Esophagus mucosa (tissue), 1 donor: ENCODE data around the gene ELAVL1. TPM values are rescaled to one million over a fixed set of nuclear protein-coding genes. Genes with fewer than 3 reads are reported as not detected.
"Not testable (repeated sequence)": the region's sequence is repeated elsewhere in the genome, so short reads cannot be mapped to it uniquely, and the experiment has no call there.

Experiments
- ATAC-seq: fragments of 200-7000 bp; cut with Tn5 transposase; one replicate; pipeline ENCODE4 v1.9.1; 2020
- total RNA-seq: library from RNA; stranded (reverse); gene quantifications from one replicate; pipeline ENCODE4 v1.2.4, GENCODE V29; 2023
- donor health status: DM: yes; HTN: yes; CAD: no.

The ELAVL1 gene
- total RNA-seq, 1 donor from 2014 or later, result 48.7 TPM

DNA sequence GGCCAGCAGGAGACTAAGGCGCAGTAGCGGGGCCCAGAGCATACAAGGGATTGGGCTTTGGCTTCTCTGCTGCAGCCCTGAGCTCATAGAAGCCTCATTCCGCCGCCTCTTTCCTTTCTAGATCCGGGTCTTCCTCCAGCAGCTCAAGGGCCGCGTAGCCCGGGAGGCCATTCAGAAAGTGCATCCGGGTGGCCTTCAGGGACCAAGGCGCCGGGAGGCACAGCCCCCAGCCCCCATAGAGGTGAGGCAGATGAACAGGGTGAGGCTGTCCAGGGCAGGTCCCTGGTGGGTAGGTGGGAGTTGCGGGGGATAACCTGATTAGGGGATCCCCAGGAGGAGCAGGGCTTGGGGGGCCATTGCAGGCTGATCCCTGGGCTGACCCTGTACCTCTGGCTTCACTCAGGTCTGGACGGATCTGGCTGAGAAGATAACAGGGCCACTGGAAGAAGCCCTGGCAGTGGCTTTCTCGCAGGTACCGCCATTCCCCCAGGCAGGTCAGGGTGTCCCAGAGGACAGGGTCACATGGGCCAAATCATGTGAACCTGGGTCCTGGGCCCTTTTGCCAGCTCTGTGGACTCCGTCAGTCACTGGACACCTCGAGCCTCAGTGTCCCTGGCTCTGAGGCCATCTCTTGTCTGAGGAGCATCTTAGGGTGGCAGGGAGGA is 84.0 kb downstream of the ELAVL1 start:
- no peak for ATAC-seq

DNA sequence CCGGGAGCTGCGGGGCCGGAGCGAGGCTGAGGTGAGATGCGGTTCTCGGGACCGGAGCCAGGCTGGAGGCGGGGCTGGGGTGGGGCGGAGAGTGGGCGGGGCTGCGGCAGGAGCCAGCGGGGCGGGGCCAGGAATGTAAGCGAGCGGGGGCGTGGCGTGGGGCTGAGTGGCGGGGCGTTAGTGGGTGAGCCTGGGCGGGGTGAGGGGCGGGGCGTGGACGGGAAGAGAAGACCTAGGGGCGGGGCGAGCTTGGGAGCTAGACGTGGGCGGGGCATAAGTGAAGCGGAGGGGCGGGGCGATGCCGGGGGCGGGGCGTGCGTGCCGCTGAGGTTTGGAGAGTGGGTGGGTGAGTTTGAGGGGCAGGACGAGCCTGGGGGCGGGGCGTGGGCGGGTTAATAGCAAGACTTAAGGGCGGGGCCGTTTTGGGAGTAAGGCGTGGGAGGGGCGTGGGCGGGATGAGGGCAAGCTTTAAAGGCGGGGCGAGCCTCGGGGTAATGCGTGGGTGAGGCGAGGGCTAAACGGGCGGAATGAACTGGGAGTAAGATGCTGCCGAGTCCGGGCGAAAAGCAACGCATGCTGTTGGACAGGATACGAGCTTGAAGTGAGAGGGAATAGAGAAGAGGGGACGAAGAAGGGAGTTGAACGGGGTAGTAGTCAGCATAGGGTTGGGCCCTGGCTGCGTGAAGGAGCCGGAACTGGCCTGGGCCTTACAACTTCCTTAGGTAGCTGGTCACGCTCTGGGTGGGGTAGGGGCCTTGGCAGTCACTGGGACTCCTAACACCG is 84.7 kb downstream of the ELAVL1 start:
- ATAC-seq, result peak; percentile 87

DNA sequence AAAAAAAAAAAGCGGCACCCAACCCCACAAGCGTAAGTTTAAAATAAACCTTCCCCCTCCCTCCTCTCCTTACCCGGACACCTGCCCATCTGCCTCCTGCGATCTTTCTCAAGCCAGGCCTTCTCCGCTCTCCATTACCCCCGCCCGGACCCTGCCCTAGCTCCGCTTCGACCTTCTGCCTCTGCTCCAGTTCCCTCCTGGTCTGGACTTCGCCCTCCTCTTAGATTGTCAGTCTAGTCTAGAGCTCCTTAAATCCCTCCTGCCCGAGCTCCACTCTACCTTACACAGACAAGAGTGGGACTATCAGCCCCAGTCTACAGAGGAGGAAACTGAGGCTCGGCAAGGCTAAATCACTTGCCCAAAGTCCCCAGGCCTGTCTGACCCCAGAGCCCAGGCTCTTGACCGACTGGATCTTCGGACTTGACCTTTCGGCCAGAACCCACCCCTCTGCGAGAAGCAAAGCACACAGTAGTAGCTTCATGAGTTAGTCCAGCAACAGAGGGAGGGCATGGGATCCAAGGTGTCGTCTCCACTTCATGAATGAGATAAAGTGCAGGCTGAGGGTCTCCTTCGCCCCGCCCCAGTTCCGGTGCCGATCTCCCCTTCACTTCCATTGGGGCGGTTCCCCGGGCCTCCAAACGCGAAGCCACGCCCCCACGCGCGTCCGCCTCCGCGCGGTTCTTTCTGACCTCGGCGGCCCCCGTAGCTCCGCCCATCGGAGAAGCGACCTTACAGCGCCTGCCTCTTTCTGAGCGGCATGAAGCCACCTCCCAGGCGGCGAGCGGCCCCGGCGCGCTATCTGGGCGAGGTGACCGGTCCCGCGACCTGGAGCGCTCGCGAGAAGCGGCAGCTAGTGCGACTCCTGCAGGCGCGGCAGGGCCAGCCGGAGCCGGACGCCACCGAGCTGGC is 85.6 kb downstream of the ELAVL1 start, which contains the start of gene SNAPC2:
Gene SNAPC2 (plus strand): TSS at position 729 of the 909 bp plus-strand sequence. CDS start 29 bp downstream, at position 758.
- peak; percentile 60 for ATAC-seq

DNA sequence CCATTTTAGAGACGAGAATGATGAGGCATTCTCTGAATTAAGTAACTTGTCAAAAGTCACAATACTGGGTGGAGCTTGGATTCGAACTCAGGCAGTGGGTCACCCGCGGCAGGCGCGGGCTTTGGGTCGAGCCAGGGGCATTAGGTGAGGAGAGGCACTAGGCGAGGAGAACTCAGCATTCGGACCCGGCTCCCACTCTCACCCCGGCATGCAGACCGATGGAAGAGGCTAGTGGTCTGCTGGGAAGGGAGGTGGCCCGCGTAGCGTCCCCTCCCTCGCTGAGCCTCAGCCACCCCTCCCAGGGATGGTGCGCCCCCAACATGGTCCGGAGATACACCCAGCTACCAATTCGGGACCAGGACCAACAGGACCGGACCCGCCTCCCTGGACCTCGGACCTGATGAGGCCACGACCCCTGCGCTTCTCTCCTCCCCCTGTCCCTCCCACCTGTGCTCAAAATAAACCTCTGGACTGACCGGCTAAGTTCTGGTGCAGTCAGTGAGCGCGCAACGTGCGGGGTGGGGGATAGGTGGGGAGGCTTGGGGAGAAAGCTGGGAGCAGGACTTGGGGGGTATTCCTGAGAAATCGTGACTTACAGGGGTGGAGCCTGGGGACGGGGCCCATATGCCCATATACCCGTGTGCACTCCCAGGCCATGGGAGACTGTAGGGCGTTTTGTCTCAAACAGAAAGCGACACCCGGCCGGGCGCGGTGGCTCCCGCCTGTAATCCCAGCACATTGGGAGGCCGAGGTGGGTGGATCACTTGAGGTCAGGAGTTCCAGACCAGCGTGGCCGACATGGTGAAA is 86.6 kb downstream of the ELAVL1 start:
- ATAC-seq, result no peak

DNA sequence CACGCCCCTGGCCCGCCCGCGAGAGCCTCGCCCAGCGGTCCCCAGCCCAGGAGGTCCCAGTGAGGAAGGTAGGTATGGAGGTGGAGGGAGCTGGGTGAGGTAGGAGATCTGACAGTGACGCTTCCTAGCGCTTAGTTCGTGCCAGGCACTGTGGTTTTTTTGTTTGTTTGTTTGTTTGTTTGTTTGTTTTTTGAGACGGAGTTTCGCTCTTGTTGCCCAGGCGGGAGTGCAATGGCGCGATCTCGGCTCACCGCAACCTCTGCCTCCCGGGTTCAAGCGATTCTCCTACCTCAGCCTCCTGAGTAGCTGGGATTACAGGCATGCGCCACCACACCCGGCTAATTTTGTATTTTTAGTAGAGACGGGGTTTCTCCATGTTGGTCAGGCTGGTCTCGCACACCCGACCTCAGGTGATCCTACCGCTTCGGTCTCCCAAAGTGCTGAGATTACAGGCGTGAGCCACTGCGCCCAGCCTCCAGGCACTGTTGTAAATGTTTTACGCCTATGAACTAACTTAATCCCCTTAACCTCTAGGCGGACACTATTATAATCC is 87.3 kb downstream of the ELAVL1 start:
- ATAC-seq, result not testable (repeated sequence)

DNA sequence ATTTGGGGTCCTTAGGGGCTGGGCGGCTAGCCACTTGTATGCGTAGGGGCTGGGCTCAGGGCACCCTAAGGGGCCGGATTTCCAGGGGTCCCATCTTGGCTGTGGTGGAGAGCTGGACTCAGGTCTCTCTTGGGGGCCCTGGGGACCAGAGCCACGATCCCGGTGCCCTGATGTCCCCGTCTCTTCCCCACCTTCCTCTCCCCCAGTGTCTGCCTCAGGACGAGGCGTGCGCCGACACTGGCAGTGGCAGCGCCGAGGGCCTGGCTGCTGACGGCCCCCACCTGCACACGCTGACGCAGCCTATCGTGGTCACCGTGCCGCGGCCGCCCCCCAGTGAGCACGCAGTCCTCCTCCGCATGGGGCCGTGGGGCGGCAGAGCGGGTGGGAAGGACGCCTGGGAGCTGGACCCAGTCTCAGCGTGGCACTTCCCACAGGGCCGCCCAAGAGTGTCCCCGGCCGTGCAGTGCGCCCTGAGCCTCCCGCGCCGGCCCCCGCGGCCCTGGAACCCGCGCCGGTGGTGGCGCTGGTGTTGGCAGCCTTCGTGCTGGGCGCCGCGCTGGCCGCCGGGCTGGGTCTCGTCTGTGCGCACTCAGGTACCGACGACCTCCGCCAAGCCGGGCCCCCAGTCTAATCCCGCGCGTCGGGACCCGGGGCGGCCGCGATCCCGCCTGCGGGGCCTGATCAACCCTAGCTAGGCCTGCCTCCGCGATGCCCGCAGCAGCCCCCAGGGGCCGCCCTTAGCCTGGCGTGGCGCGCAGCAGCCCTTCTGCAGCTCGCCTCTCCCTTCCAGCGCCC is 88.0 kb downstream of the ELAVL1 start:
- no peak for ATAC-seq

DNA sequence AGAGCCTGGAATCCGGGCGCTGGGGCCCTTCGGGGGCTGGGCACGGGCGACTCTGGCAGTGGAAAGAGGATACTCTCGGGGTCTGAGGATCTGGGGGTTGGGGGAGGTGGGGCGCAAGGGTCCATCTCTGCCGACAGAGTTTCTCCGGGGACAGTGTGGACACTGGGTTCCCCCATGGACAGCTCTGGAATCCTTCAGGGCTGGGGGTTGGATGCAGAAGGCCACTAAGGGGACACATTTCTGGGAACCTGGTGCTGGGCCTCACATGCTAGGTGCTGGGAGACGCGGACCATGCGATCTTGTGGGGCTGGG is 88.5 kb downstream of the ELAVL1 start:
- ATAC-seq, result no peak

DNA sequence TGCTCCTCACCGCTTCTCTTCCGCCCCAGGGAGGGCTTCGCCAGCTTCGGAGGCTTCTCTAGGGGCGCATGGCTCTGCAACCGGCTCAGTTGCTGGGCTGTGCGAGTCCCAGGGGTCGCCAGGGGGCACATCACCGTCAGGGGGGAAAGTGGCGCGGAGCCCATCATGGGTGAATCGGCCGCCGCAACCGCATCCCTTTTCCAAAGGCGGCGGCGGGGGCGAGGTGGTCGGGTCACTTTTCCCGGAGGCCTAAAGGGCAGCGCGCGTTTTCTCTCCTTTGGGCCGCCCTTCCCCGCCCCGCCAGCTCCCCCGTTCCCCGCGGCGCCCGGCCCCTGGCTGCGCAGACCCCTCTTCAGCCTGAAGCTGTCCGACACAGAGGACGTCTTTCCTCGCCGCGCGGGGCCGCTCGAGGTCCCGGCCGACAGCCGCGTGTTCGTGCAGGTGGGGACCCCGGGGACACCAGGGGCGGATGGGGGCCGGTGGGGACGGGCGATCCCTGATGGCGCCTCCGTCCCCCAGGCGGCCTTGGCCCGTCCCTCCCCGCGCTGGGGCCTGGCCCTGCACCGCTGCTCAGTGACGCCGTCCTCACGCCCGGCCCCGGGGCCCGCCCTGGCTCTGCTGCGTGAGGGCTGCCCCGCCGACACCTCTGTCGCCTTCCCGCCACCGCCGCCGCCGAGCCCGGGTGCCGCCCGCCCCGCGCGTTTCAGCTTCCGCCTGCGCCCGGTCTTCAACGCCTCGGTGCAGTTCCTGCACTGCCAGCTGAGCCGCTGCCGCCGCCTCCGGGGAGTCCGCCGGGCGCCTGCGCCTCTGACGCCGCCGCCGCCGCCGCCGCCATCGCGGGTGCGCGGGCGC is 89.1 kb downstream of the ELAVL1 start:
- ATAC-seq, result no peak

DNA sequence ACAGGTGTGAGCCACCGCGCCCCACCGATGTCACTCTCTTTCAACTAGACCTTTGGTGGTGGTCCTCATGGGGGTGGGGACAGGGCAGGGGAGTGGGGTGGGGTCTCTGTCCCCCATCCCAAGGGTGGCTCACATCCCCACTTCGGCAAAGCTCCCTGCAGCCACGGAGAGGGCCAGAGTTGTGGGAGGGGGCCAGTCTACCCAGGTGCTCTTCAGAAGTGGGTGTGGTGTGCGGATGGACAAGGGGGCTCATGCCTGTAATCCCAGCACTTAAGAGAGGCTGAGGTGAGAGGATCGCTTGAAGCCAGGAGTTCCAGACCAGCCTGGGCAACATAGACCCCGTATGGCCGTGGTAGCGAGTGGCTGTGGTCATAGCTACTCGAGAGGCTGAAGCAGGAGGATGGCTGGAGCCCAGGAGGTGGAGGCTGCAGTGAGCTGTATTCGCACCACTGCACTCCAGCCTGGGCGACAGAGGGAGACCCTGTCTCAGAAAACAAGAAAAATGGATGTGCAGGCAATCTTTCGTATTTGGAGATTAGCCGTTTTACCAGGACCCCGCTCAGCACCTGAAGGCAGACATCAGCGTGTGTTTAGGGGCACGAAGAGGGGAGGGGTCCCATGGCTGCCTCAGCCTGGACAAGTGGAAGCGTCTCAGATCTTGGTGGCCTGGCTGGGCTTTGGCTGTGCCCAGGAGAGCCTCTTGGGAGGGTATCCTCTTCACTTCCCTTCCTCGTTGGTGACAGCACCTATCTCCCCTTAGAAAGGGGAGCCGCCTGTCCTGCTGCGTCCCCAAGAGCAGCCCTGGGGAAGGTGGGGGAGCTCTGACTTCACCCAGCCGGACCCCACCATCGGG is 90.0 kb downstream of the ELAVL1 start:
- no peak for ATAC-seq

DNA sequence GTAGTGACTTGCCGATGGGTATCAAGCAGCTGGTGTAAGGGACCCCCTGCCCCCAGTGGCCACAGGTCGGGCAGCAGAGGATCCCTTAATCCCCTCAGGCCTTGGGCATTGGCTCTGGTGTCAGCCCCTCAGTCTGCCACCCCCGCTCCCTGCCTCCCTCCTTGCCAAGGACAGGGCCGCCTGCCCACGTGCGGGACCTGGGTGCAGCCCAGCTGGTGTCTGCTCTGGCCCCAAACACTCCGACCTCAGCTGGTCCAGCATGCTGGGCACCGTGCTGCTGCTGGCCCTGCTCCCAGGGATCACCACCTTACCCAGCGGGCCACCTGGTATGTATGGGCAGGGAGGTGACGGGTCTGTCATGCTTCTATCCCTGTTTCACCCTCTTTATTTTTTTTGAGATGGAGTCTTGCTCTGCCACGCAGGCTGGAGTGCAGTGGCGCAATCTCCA is 90.8 kb downstream of the ELAVL1 start, which contains the start of gene TGFBR3L:
Gene TGFBR3L (plus strand): TSS at position 233 of the 448 bp plus-strand sequence.
- ATAC-seq, result no peak

DNA sequence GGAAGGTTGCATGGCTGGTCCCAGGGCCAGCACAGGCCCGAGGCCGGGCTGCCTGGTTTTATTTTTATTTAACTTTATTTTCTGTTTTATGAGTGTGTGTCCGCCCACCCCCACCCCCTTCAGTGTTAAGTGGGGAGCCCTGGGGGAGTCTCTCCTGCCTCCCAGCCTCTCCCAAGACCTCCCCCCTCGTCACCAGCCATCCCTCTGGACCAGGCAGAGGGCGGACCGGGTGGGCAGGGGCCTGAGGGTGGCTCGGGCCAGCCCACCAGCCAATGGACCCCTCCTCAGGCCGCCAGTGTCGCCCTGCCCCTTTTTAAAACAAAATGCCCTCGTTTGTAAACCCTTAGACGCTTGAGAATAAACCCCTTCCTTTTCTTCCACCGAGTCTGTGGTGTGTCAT is 91.3 kb downstream of the ELAVL1 start:
- no peak for ATAC-seq

DNA sequence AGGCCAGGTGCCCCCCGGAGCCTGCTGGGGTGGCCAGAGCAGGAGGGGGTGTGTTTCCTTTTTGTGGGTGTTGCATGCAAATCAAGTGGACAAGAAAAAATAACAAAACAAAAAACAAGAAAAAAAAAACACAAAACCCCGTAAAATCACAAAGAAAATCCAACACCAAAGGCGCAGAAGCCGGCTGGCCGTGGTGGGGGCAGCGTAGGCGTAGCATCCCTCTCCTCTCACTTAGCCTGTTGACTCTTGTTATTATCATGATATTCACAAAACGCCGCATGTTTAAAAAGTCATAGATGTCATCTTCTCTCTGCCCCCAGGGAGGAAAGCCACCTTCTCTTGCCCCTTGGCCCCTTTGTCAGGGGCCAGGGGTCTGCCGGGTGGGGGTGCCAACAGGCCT is 91.8 kb downstream of the ELAVL1 start:
- no peak for ATAC-seq

DNA sequence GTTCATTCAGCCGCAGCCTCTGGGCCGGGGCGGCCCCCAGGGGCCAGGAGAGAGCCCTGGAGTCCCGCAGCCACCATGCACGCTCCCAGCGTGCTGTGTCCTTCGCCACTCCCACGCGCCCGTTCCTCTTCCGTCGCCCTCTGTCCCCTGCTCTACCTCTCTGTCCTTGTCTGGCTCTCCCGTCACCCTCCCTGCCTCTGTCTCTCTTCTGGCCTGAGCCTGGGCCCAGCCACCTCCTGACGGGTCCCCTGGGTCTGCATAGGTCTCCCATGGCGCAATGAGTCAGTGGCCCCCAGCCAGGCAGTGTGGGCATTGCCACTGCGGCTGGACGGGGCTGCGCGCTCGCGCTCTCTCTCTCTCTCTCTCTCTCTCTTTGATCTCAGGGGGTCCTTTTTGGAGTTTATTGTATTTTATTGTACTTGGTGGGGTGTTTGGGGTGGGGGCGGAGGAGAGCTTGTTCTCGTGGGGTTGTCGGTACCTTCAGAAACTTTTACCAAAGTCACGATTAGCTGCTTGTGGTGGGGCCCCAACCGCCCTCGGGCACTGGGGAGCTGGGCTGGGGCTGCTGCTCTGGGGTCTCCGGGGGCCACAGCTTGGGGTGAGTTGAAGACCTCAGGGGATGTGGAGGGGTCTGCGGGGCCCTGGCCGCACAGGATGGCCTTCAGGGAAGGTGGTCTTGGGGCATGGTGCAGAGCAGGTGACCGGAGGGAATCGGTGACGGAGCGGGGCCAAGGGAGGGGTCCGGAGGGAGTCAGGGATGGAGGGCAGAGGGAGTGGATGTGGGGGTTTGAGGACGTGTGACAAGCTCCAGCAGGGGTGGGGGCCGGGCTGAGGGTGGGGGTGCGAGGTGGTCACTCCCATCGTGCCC is 92.5 kb downstream of the ELAVL1 start:
- no peak for ATAC-seq

DNA sequence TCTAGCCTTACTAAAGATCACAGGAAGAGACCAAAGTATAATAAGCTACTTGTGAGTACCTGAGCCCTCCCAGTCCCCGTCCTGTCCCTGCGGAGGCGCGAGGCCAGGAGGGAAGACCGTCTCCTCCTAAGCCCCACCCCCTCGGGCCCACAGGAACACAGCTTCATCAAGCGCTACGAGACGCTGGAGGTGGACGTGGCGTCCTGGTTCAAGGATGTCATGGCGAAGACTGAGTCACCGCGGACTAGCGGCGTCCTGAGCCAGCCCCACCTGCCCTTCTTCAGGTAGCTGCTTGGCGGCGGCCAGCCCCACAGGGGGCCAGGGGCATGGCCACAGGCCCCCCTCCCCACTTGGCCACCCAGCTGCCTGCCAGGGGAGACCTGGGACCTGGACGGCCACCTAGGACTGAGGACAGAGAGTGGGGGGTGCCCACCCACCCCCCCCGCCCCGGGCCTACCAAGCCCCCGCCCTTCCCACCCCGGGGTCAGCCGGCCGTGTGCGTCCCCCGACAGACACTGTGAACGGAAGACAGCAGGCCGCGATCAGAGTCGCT is 93.2 kb downstream of the ELAVL1 start:
- no peak for ATAC-seq

DNA sequence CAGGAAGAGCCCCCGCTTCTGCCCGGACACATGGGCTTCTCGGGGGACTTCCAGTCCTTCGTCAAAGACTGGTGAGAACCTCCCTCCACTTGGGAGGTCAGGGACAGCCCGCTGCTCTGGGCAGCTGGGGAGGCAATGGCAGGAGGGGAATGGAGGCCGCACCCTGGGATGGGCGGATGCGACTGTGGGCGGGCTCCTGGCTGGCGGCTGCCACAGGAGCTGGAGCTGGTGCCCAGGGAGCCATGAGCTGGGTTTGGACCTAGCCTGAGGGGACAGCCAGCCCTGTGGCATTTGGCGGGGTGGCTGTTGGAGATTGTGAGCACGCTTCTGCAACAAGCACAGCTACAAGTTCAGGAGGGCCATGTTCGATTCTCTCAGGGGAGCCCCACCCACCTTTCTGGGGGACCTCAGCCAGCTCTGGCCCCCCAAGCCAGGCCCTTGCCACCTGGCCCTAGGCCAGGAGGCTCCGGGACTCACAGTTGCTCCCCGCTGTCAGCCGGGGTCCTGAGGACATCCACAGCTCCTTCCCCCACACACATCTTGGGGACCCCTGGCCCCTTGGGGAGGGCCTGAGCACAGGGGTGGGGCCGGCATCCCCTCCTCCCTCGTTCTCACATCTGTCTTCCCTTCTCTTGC is 93.8 kb downstream of the ELAVL1 start:
- no peak for ATAC-seq

DNA sequence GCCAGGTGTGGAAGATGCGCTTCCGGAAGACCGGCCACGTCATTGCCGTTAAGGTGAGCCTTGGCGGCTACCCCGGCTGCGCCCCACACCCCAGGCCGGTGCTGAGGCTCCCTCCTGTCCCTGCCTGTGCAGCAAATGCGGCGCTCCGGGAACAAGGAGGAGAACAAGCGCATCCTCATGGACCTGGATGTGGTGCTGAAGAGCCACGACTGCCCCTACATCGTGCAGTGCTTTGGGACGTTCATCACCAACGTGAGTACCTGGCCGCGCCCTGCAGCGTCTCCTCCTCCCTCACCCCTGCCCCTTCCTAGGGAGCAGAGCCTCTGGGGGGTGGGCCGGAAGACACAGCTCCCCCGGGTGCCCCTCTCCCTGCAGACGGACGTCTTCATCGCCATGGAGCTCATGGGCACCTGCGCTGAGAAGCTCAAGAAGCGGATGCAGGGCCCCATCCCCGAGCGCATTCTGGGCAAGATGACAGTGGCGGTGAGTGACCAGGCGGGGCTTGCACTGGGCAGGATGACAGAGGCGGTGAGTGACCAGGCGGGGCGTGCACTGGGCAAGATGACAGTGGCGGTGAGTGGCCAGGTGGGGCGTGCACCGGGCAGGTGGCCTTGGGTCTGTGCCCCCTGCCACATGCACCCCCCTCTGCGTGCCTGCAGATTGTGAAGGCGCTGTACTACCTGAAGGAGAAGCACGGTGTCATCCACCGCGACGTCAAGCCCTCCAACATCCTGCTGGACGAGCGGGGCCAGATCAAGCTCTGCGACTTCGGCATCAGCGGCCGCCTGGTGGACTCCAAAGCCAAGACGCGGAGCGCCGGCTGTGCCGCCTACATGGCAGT is 94.9 kb downstream of the ELAVL1 start:
- no peak for ATAC-seq
